GM12878 (cell line): ENCODE data around the gene PKD1L1. TPM values are rescaled to one million over a fixed set of nuclear protein-coding genes. Genes with fewer than 3 reads are reported as not detected.

Experiments used
- ATAC-seq: fragments of 200-7000 bp; cut with Tn5 transposase; 3 replicates; pipeline ENCODE4 v1.9.1; 2020; ENCODE audit warnings: mild to moderate bottlenecking, moderate library complexity
- BruUV-seq: library from RNA; stranded (reverse); fragments of 400-500 nt; replicated peaks from 2 replicates; lab custom pipeline; 2021; lab: Mats Ljungman, UMichigan
- CTCF ChIA-PET: fragments of 300-600 bp; sonication (Branson Sonifier 250); formaldehyde crosslinking; extraction: SDS; loops from one replicate; lab custom pipeline; 2021; ENCODE audit warnings: inconsistent platforms; lab: Yijun Ruan, JAX
- POLR2A ChIA-PET: fragments of 350-600 bp; formaldehyde crosslinking; extraction: SDS; loops from one replicate; lab custom pipeline; 2021; ENCODE audit warnings: inconsistent platforms; lab: Charles Lee
- RAD21 ChIA-PET: fragments of 300-600 bp; sonication (Branson Sonifier 250); formaldehyde crosslinking; loops from one replicate; lab custom pipeline; 2023; ENCODE audit warnings: antibody characterized with exemption; ENCODE audit not compliant: unreplicated experiment; lab: Charles Lee
- SMC1A ChIA-PET: fragments of 300-600 bp; sonication (Branson Sonifier 250); formaldehyde crosslinking; loops from one replicate; lab custom pipeline; 2023; ENCODE audit not compliant: unreplicated experiment, uncharacterized antibody; lab: Charles Lee
- DNase-seq: peaks from one replicate; pipeline ENCODE4 v3.0.0-alpha.2; 2011; ENCODE audit warnings: low read depth, low spot score
- FAIRE-seq: peaks from 3 replicates; lab custom pipeline; 2011; peaks lifted over from hg19 to GRCh38; lab: Jason Lieb, UNC
- H2AFZ ChIP-seq: 2 replicates; pipeline ENCODE4 v1.6.0; 2011; ENCODE audit warnings: low read depth, low read length, control low read depth; ENCODE audit not compliant: control insufficient read depth
- H3K27ac ChIP-seq: 2 replicates; pipeline ENCODE4 v1.5.1; 2011; ENCODE audit warnings: control low read depth; ENCODE audit not compliant: control insufficient read depth, insufficient read depth
- H3K27me3 ChIP-seq, 2 experiments: replicated peaks in 1 of 2; 2 replicates each; pipeline versions ENCODE4 v1.6.0 to v1.6.1; 2011; ENCODE audit warnings: low read length in 1 of 2; ENCODE audit not compliant: control insufficient read depth in 2 of 2, insufficient read depth in 2 of 2
- H3K36me3 ChIP-seq, 2 experiments: 2 replicates each; pipeline ENCODE4 v1.5.1; 2011; ENCODE audit warnings: low read length in 1 of 2; ENCODE audit not compliant: control insufficient read depth in 2 of 2, insufficient read depth in 2 of 2
- H3K4me1 ChIP-seq: 2 replicates; pipeline ENCODE4 v1.6.1; 2011; ENCODE audit warnings: mild to moderate bottlenecking, low read length, moderate library complexity, mixed read lengths; ENCODE audit not compliant: control insufficient read depth, insufficient read depth
- H3K4me2 ChIP-seq: 2 replicates; pipeline ENCODE4 v1.6.0; 2011; ENCODE audit warnings: control low read depth; ENCODE audit not compliant: control insufficient read depth, insufficient read depth
- H3K4me3 ChIP-seq: fragments of 200-600 bp; sonication (generic); 2 replicates; pipeline ENCODE4 v1.5.1; 2016
- H3K79me2 ChIP-seq: 2 replicates; pipeline ENCODE4 v1.6.0; 2011; ENCODE audit warnings: low read length; ENCODE audit not compliant: control insufficient read depth, insufficient read depth
- H3K9ac ChIP-seq: 2 replicates; pipeline ENCODE4 v1.8.0; 2011; ENCODE audit warnings: low read length, control low read depth, mixed read lengths; ENCODE audit not compliant: control insufficient read depth, insufficient read depth
- H3K9me3 ChIP-seq: replicated peaks from 3 replicates; pipeline ENCODE4 v1.5.1; 2011; ENCODE audit warnings: mild to moderate bottlenecking, low read length; ENCODE audit not compliant: control insufficient read depth, insufficient read depth
- H4K20me1 ChIP-seq: 2 replicates; pipeline ENCODE4 v1.6.0; 2011; ENCODE audit not compliant: control insufficient read depth, insufficient read depth
- GABPA ChIP-seq: IDR thresholded peaks from 2 replicates; pipeline ENCODE4 v1.6.1; 2014; ENCODE audit warnings: antibody characterized with exemption, low read depth, mild to moderate bottlenecking, inconsistent platforms
- SUZ12 ChIP-seq: fragments of 200-600 bp; sonication (generic); IDR thresholded peaks from one replicate; pipeline ENCODE4 v1.6.1; 2018; ENCODE audit warnings: antibody characterized with exemption, mild to moderate bottlenecking; ENCODE audit not compliant: unreplicated experiment
- TAF1 ChIP-seq: IDR thresholded peaks from 2 replicates; pipeline ENCODE4 v1.6.1; 2011; ENCODE audit warnings: mild to moderate bottlenecking, low read depth, low read length, borderline replicate concordance
- TARDBP ChIP-seq: IDR thresholded peaks from 2 replicates; pipeline ENCODE4 v1.6.1; 2016; ENCODE audit warnings: borderline replicate concordance
- TCF3 ChIP-seq: IDR thresholded peaks from 2 replicates; pipeline ENCODE4 v1.6.1; 2012; ENCODE audit warnings: low read depth, mild to moderate bottlenecking, low read length, borderline replicate concordance; ENCODE audit not compliant: insufficient read depth
- WGBS: methylation state at CpG from one replicate; pipeline ENCODE4 v1.1.6; 2016; ENCODE audit warnings: low lambda C conversion rate; ENCODE audit not compliant: insufficient replicate concordance, insufficient coverage; ENCODE audit errors: missing lambda C conversion rate; 5-methylcytosine and 5-hydroxymethylcytosine counted together
- in situ Hi-C: fragments of 300-500 bp; cut with MboI; formaldehyde crosslinking; loops from 9 replicates; pipeline ENCODE4 v1.14.3; 2018; ENCODE audit warnings: mixed read lengths
- intact Hi-C: fragments of 100-400 bp; cut with micrococcal nuclease; formaldehyde crosslinking; loops from one replicate; pipeline ENCODE4 v1.14.2; 2022; ENCODE audit not compliant: unreplicated experiment
- polyA plus RNA-seq, 11 experiments: library from polyadenylated mRNA; depleted of rRNA in 4 of 11; unstranded in 6 of 11; stranded (reverse) in 5 of 11; fragments of >200 nt; fragmentation: Nextera tagmentation in 4 of 11; fragmentation: Illumina TruSeq in 1 of 11; extraction: Ambion mirVana in 4 of 11; extraction: Trizol in 1 of 11; gene quantifications; 1 replicate in 1 of 11; 2 replicates in 10 of 11; pipeline versions ENCODE4 v1.2.1 to v1.2.3, GENCODE V29; 2011 to 2016; ENCODE audit warnings: inconsistent platforms in 2 of 11, missing spikeins in 2 of 11, low read depth in 1 of 11
- total RNA-seq, 4 experiments: library from RNA; depleted of rRNA in 3 of 4; stranded (reverse); fragments of >200 nt in 3 of 4; fragmentation: Illumina TruSeq in 1 of 4; extraction: Trizol in 1 of 4; gene quantifications; 2 replicates each; pipeline versions ENCODE4 v1.2.1 to v1.2.3, GENCODE V29; 2013 to 2021
- TF ChIP-seq, protein P1 (sequence below): IDR thresholded peaks from 2 replicates; pipeline ENCODE4 v1.6.1; 2011; ENCODE audit warnings: borderline replicate concordance, low read depth, mild to moderate bottlenecking, moderate library complexity, low read length; ENCODE audit not compliant: insufficient read depth, poor library complexity, severe bottlenecking
- TF ChIP-seq, protein P2 (sequence below): IDR thresholded peaks from 2 replicates; pipeline ENCODE4 v1.6.1; 2011; ENCODE audit warnings: low read depth, mild to moderate bottlenecking, low read length, moderate library complexity, borderline replicate concordance; ENCODE audit errors: extremely low read depth

The PKD1L1 gene
- total and polyA plus RNA-seq, 10 of the 15 experiments (the other 5 are each of a cell fraction or from before 2014, with no cell fraction given), result under 0.01 to 0.05 (median 0.02) TPM; not detected in 3

DNA sequence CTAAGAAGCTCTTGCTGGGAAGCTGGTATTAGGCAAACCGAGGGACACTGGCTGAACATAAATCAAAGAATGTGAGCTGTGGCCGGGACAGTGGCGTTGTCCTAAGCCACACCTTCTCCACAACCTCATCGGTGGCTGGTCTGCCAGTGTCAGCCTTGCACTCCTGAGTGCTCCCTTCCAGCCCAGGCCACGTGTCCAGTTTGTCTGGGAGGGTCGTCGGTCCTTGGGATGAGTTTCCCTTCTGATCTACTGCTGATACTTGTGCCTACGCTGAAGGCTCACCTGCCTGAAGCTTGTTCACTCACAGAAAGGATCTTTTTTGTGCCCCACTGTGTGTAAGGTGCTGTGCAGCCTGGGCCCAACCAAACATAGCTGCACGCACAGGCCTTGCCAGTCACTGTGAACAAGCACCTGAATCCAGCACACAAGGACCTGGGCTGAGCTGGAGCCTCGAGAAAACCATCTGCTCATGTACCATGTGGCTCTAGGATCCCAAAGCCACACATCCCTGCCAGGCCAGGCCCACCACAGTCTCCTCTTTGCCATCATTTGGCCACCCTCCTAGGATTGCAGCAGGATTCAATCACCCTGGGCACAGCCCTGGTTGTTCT is 116.1 kb downstream of the PKD1L1 start:
- no peak overlapping the region for H3K27ac ChIP-seq
- no peaks in the 10 kb centered on the region for H3K4me1 ChIP-seq
- no peak for DNase-seq
- H3K36me3 ChIP-seq, result no peaks in the 10 kb centered on the region
- ChIA-PET POLR2A (no interaction called here), CTCF (interaction anchor here (1.5 to 1.8 kb wide), 2 partner anchors 13 to 566 kb away, joined by 4 to 8 read pairs; no protein-coding TSS in a partner anchor), RAD21 (interaction anchor here (1.6 kb wide), 1 partner anchor 13 kb away, joined by 3 read pairs; no protein-coding TSS in a partner anchor), SMC1A (no interaction called here)
- H3K9ac ChIP-seq, result no peak overlapping the region
- no peak for ATAC-seq
- intact Hi-C loops, result no loop called here
- H3K4me2 ChIP-seq, result no peak overlapping the region
- BruUV-seq, result no TSS peak
- H3K79me2 ChIP-seq, result no peaks in the 10 kb centered on the region
- no peak overlapping the region for H3K4me3 ChIP-seq
- no peaks in the 10 kb centered on the region for H3K9me3 ChIP-seq
- whole genome bisulfite sequencing, result 14% methylated on average over 10 of the region's 10 CpGs
- in situ Hi-C loops, result no loop called here
- H4K20me1 ChIP-seq, result no peaks in the 10 kb centered on the region
- TF ChIP-seq TCF3, result no peak
- TF ChIP-seq GABPA, result no peak
- TF ChIP-seq, protein P1, sequence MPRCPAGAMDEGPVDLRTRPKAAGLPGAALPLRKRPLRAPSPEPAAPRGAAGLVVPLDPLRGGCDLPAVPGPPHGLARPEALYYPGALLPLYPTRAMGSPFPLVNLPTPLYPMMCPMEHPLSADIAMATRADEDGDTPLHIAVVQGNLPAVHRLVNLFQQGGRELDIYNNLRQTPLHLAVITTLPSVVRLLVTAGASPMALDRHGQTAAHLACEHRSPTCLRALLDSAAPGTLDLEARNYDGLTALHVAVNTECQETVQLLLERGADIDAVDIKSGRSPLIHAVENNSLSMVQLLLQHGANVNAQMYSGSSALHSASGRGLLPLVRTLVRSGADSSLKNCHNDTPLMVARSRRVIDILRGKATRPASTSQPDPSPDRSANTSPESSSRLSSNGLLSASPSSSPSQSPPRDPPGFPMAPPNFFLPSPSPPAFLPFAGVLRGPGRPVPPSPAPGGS, result no peak
- no peak for TF ChIP-seq TAF1
- no peak for TF ChIP-seq TARDBP
- TF ChIP-seq SUZ12, result no peak
- TF ChIP-seq, protein P2, sequence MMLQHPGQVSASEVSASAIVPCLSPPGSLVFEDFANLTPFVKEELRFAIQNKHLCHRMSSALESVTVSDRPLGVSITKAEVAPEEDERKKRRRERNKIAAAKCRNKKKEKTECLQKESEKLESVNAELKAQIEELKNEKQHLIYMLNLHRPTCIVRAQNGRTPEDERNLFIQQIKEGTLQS, result no peak
- TF ChIP-seq, all 136 proteins: peak for 0
- Histone ChIP-seq H3K27me3 (peaks cover 0 to 9% of the 10 kb centered on the region in 2 experiments; a peak in 2 of 4 replicates), H2AFZ (no peak overlapping the region)
- FAIRE-seq, result no peak
